Activated T-cell treated with anti-CD3 and anti-CD28 coated beads for 1 hour (primary cell): ENCODE data around the gene CCDC40.

ENCODE experiments used
- DNase-seq: peaks from one replicate; pipeline ENCODE4 v3.0.0-alpha.2; 2020; ENCODE audit warnings: low read depth

The CCDC40 gene

GRCh38 chr17:80102664-80103448 is 66.4 kb downstream of the CCDC40 start:
- no peak for DNase-seq

GRCh38 chr17:80103449-80104085 is 67.1 kb downstream of the CCDC40 start:
- no peak for DNase-seq

GRCh38 chr17:80104321-80104955 is 68.0 kb downstream of the CCDC40 start:
- DNase-seq = no peak

- no peak for DNase-seq
Observed at GRCh38 chr17:80104956-80105375, 68.5 kb downstream of the CCDC40 start.

GRCh38 chr17:80105762-80106161 is 69.3 kb downstream of the CCDC40 start:
- DNase-seq = no peak

- no peak for DNase-seq
Observed at GRCh38 chr17:80106176-80106575, 69.7 kb downstream of the CCDC40 start.

- DNase-seq = no peak
Observed at GRCh38 chr17:80106751-80107150, 70.3 kb downstream of the CCDC40 start.

- DNase-seq = no peak
Observed at GRCh38 chr17:80107231-80108021, 71.0 kb downstream of the CCDC40 start.

- DNase-seq = no peak
Observed at GRCh38 chr17:80108036-80108971, 71.9 kb downstream of the CCDC40 start.

GRCh38 chr17:80109066-80109660 is 72.7 kb downstream of the CCDC40 start:
- DNase-seq = no peak

- no peak for DNase-seq
Observed at GRCh38 chr17:80109713-80110446, 73.4 kb downstream of the CCDC40 start.

- DNase-seq = no peak
Observed at GRCh38 chr17:80110447-80110812, 74.0 kb downstream of the CCDC40 start.

- no peak for DNase-seq
Observed at GRCh38 chr17:80110927-80111701, 74.7 kb downstream of the CCDC40 start.

- DNase-seq = no peak
Observed at GRCh38 chr17:80111702-80112470, 75.4 kb downstream of the CCDC40 start.

- no peak for DNase-seq
Observed at GRCh38 chr17:80112471-80113032, 76.1 kb downstream of the CCDC40 start.

- no peak for DNase-seq
Observed at GRCh38 chr17:80113033-80113484, 76.6 kb downstream of the CCDC40 start.

GRCh38 chr17:80114758-80115157 is 78.3 kb downstream of the CCDC40 start:
- no peak for DNase-seq

GRCh38 chr17:80115159-80115558 is 78.7 kb downstream of the CCDC40 start:
- DNase-seq = no peak
